DOHH2 (cell line): ENCODE results near the gene APOL2.
"Not testable (repeated sequence)": the region's sequence is repeated elsewhere in the genome, so short reads cannot be mapped to it uniquely, and the experiment has no call there.

ENCODE experiments used
- H3F3A ChIP-seq: fragments of 200-600 bp; sonication (generic), shearing (Covaris generic); 2 replicates; pipeline ENCODE4 v1.6.0; 2016; ENCODE audit warnings: antibody characterized with exemption, mild to moderate bottlenecking; ENCODE audit not compliant: control insufficient read depth, insufficient read depth
- H3K27ac ChIP-seq: fragments of 200-600 bp; sonication (generic); 2 replicates; pipeline ENCODE4 v1.5.1; 2014; ENCODE audit warnings: low read depth, mild to moderate bottlenecking, low read length, moderate library complexity
- H3K27me3 ChIP-seq: fragments of 200-600 bp; sonication (generic); 2 replicates; pipeline ENCODE4 v1.6.1; 2014; ENCODE audit warnings: mild to moderate bottlenecking, low read length, mixed read lengths; ENCODE audit not compliant: control insufficient read depth
- H3K36me3 ChIP-seq: fragments of 200-600 bp; sonication (generic); 2 replicates; pipeline ENCODE4 v1.6.1; 2014; ENCODE audit warnings: mild to moderate bottlenecking, low read length, moderate library complexity, mixed read lengths; ENCODE audit not compliant: control insufficient read depth
- H3K4me1 ChIP-seq: fragments of 200-600 bp; sonication (generic); 2 replicates; pipeline ENCODE4 v1.6.1; 2014; ENCODE audit warnings: mild to moderate bottlenecking, low read length, mixed read lengths; ENCODE audit not compliant: control insufficient read depth
- H3K4me2 ChIP-seq: fragments of 200-600 bp; sonication (generic); 2 replicates; pipeline ENCODE4 v1.6.0; 2014; ENCODE audit warnings: mild to moderate bottlenecking, low read length, moderate library complexity
- H3K4me3 ChIP-seq: fragments of 200-600 bp; sonication (generic); 2 replicates; pipeline ENCODE4 v1.5.1; 2014; ENCODE audit warnings: mild to moderate bottlenecking, low read length, mixed read lengths
- H3K79me2 ChIP-seq: fragments of 200-600 bp; sonication (generic); 2 replicates; pipeline ENCODE4 v1.6.1; 2014; ENCODE audit warnings: mild to moderate bottlenecking, low read length, mixed read lengths; ENCODE audit not compliant: control insufficient read depth
- H3K9me2 ChIP-seq: fragments of 200-600 bp; sonication (generic); replicated peaks from 2 replicates; pipeline ENCODE4 v1.6.1; 2014; ENCODE audit warnings: mild to moderate bottlenecking, low read length, mixed read lengths; ENCODE audit not compliant: control insufficient read depth
- H3K9me3 ChIP-seq: fragments of 200-600 bp; sonication (generic); 2 replicates; pipeline ENCODE4 v1.6.1; 2014; ENCODE audit warnings: antibody characterized with exemption, low read length, mixed read lengths; ENCODE audit not compliant: control insufficient read depth, insufficient read depth
- H4K20me1 ChIP-seq: fragments of 200-600 bp; sonication (generic); 2 replicates; pipeline ENCODE4 v1.6.0; 2014; ENCODE audit warnings: low read depth, mild to moderate bottlenecking, antibody characterized with exemption, low read length, moderate library complexity; ENCODE audit not compliant: control insufficient read depth, insufficient read depth
- EZH2phosphoT487 ChIP-seq: fragments of 200-600 bp; sonication (generic); IDR thresholded peaks from 2 replicates; pipeline ENCODE4 v1.6.1; 2017; ENCODE audit warnings: borderline replicate concordance, mild to moderate bottlenecking, antibody characterized with exemption, low read length, moderate library complexity, mixed read lengths
- TF ChIP-seq, protein P1 (sequence below): fragments of 200-600 bp; sonication (generic); IDR thresholded peaks from one replicate; pipeline ENCODE4 v1.5.1; 2014; ENCODE audit warnings: antibody characterized with exemption, mild to moderate bottlenecking, low read depth, low read length; ENCODE audit not compliant: poor library complexity, severe bottlenecking

Gene APOL2

GRCh38 chr22:36210224-36210623, 29.1 kb downstream of the APOL2 start:
- H3K4me3 ChIP-seq, result no peak overlapping the region
- TF ChIP-seq, protein P1, sequence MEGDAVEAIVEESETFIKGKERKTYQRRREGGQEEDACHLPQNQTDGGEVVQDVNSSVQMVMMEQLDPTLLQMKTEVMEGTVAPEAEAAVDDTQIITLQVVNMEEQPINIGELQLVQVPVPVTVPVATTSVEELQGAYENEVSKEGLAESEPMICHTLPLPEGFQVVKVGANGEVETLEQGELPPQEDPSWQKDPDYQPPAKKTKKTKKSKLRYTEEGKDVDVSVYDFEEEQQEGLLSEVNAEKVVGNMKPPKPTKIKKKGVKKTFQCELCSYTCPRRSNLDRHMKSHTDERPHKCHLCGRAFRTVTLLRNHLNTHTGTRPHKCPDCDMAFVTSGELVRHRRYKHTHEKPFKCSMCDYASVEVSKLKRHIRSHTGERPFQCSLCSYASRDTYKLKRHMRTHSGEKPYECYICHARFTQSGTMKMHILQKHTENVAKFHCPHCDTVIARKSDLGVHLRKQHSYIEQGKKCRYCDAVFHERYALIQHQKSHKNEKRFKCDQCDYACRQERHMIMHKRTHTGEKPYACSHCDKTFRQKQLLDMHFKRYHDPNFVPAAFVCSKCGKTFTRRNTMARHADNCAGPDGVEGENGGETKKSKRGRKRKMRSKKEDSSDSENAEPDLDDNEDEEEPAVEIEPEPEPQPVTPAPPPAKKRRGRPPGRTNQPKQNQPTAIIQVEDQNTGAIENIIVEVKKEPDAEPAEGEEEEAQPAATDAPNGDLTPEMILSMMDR, result no peak
- no peak for TF ChIP-seq EZH2phosphoT487
- peaks cover 3% of the 10 kb centered on the region; the same call in 1 of the 2 replicates for H3K9me3 ChIP-seq
- H3K9me2 ChIP-seq, result no peaks in the 10 kb centered on the region
- no peaks in the 10 kb centered on the region for H3K79me2 ChIP-seq
- peaks cover 9% of the 10 kb centered on the region; the same call in 1 of the 2 replicates for H3K27me3 ChIP-seq
- peaks cover 26% of the 10 kb centered on the region for H3K4me1 ChIP-seq
- no peaks in the 10 kb centered on the region for H3K36me3 ChIP-seq
- no peaks in the 10 kb centered on the region for H4K20me1 ChIP-seq
- no peak overlapping the region for H3K4me2 ChIP-seq
- H3K27ac ChIP-seq, result no peak overlapping the region
- H3F3A ChIP-seq, result no peaks in the 10 kb centered on the region

- not testable (repeated sequence) for H3F3A ChIP-seq, H3K4me2 ChIP-seq, H3K27me3 ChIP-seq, H3K79me2 ChIP-seq, H3K9me2 ChIP-seq, H3K36me3 ChIP-seq, H3K4me3 ChIP-seq, H3K9me3 ChIP-seq, H3K27ac ChIP-seq, H4K20me1 ChIP-seq
- peaks cover 26% of the 10 kb centered on the region for H3K4me1 ChIP-seq
Measured at GRCh38 chr22:36209488-36209908, 29.8 kb downstream of the APOL2 start.

GRCh38 chr22:36208914-36209313, 30.4 kb downstream of the APOL2 start:
- TF ChIP-seq, protein P1, result no peak
- TF ChIP-seq EZH2phosphoT487, result no peak

GRCh38 chr22:36208162-36208765, 31.1 kb downstream of the APOL2 start:
- TF ChIP-seq, protein P1, result no peak
- no peak for TF ChIP-seq EZH2phosphoT487
- Histone ChIP-seq H3K27ac (no peak overlapping the region), H3K27me3 (peaks cover 6% of the 10 kb centered on the region; the same call in 1 of the 2 replicates), H4K20me1 (no peaks in the 10 kb centered on the region), H3F3A (no peaks in the 10 kb centered on the region), H3K36me3 (no peaks in the 10 kb centered on the region), H3K9me3 (peaks cover 3% of the 10 kb centered on the region; the same call in 1 of the 2 replicates), H3K4me3 (no peak overlapping the region), H3K9me2 (no peaks in the 10 kb centered on the region), H3K79me2 (no peaks in the 10 kb centered on the region), H3K4me1 (peaks cover 26% of the 10 kb centered on the region), H3K4me2 (no peak overlapping the region)

More at GRCh38 chr22:36208914-36209313, 30.4 kb downstream of the APOL2 start:
- Histone ChIP-seq H3K27me3 (peaks cover 6% of the 10 kb centered on the region; the same call in 1 of the 2 replicates), H3K36me3 (no peaks in the 10 kb centered on the region), H3K27ac (no peak overlapping the region), H3K79me2 (no peaks in the 10 kb centered on the region), H4K20me1 (no peaks in the 10 kb centered on the region), H3K9me2 (no peaks in the 10 kb centered on the region), H3K9me3 (peaks cover 3% of the 10 kb centered on the region; the same call in 1 of the 2 replicates), H3F3A (no peaks in the 10 kb centered on the region), H3K4me1 (peaks cover 26% of the 10 kb centered on the region), H3K4me3 (no peak overlapping the region), H3K4me2 (no peak overlapping the region)
